Fibroblast of gingiva (primary cell): ENCODE data around the gene PCDHB11.
"Not testable (repeated sequence)": the region's sequence is repeated elsewhere in the genome, so short reads cannot be mapped to it uniquely, and the experiment has no call there.

Experiments
- DNase-seq: peaks from one replicate; pipeline ENCODE4 v3.0.0-alpha.2; 2011; ENCODE audit warnings: low read depth

The PCDHB11 gene

GRCh38 chr5:141241496-141241895, 42.1 kb downstream of the PCDHB11 start:
- no peak for DNase-seq

- DNase-seq: no peak
These were observed 45.9 kb downstream of the PCDHB11 start, which contains the start of gene PCDHB15 for GRCh38 chr5:141245250-141245717. Gene PCDHB15 (plus strand): TSS chr5:141245395. CDS start chr5:141245579, 184 bp downstream.

GRCh38 chr5:141246971-141247370, 47.5 kb downstream of the PCDHB11 start:
- DNase-seq: not testable (repeated sequence)

GRCh38 chr5:141247434-141247833, 48.0 kb downstream of the PCDHB11 start:
- not testable (repeated sequence) for DNase-seq

GRCh38 chr5:141250576-141250975, 51.1 kb downstream of the PCDHB11 start:
- DNase-seq: no peak
